CD4-positive, alpha-beta T cell (primary cell): ENCODE results near the gene TMBIM1. TPM values are rescaled to one million over a fixed set of nuclear protein-coding genes. Genes with fewer than 3 reads are reported as not detected.
"Not testable (repeated sequence)": the region's sequence is repeated elsewhere in the genome, so short reads cannot be mapped to it uniquely, and the experiment has no call there.

ENCODE experiments used
- ATAC-seq: fragments of 200-7000 bp; cut with Tn5 transposase; one replicate; pipeline ENCODE4 v1.10.0; 2022; ENCODE audit warnings: mild to moderate bottlenecking; ENCODE audit not compliant: poor library complexity
- CTCF ChIA-PET: fragments of 350-600 bp; sonication (Branson Sonifier 250); formaldehyde crosslinking; loops from one replicate; lab custom pipeline; 2021; ENCODE audit warnings: antibody characterized with exemption, inconsistent platforms; lab: Charles Lee
- POLR2A ChIA-PET: fragments of 350-600 bp; sonication (Branson Sonifier 250); formaldehyde crosslinking; loops from one replicate; lab custom pipeline; 2021; ENCODE audit warnings: antibody characterized with exemption, inconsistent platforms; lab: Charles Lee
- DNase-seq, 14 experiments: peaks; one replicate each; pipeline ENCODE4 v3.0.0-alpha.2; 2013 to 2020; ENCODE audit warnings: mixed read lengths in 2 of 14
- H3K27ac ChIP-seq, 2 donors: one replicate each; pipeline versions ENCODE4 v1.5.1 to v1.7.0; 2013; ENCODE audit warnings: low read length in 2 of 2, low read depth in 1 of 2, mild to moderate bottlenecking in 1 of 2
- H3K27me3 ChIP-seq, 2 experiments: 1 replicate in 1 of 2; 2 replicates in 1 of 2; pipeline versions ENCODE4 v1.6.1 to v1.7.0; 2013; ENCODE audit warnings: low read length in 2 of 2, control low read depth in 1 of 2, mild to moderate bottlenecking in 1 of 2, moderate library complexity in 1 of 2; ENCODE audit not compliant: insufficient read depth in 2 of 2, control insufficient read depth in 1 of 2
- H3K36me3 ChIP-seq: one replicate; pipeline ENCODE4 v1.6.1; 2013; ENCODE audit warnings: low read length, control low read depth; ENCODE audit not compliant: insufficient read depth
- H3K4me1 ChIP-seq: one replicate; pipeline ENCODE4 v1.6.1; 2013; ENCODE audit warnings: low read length, control low read depth; ENCODE audit not compliant: insufficient read depth
- H3K4me3 ChIP-seq: one replicate; pipeline ENCODE4 v1.5.1; 2013; ENCODE audit warnings: mild to moderate bottlenecking, low read length, moderate library complexity
- H3K9me3 ChIP-seq, 2 experiments: 1 replicate in 1 of 2; 2 replicates in 1 of 2; pipeline versions ENCODE4 v1.6.1 to v1.7.0; 2013; ENCODE audit warnings: low read length in 2 of 2, mild to moderate bottlenecking in 2 of 2, control low read depth in 1 of 2, moderate library complexity in 1 of 2; ENCODE audit not compliant: control insufficient read depth in 1 of 2, insufficient read depth in 1 of 2
- H3K27ac Mint-ChIP-seq: one replicate; pipeline ENCODE4 v1.8.0; 2020; ENCODE audit warnings: mixed read lengths
- H3K27me3 Mint-ChIP-seq: one replicate; pipeline ENCODE4 v1.8.0; 2021; ENCODE audit warnings: mixed read lengths
- H3K36me3 Mint-ChIP-seq: one replicate; pipeline ENCODE4 v1.8.0; 2021; ENCODE audit warnings: low read depth, mixed read lengths
- H3K4me1 Mint-ChIP-seq: one replicate; pipeline ENCODE4 v1.8.0; 2021; ENCODE audit warnings: low read depth, mixed read lengths
- H3K4me3 Mint-ChIP-seq: one replicate; pipeline ENCODE4 v1.8.0; 2020; ENCODE audit warnings: mild to moderate bottlenecking, mixed read lengths
- H3K9me3 Mint-ChIP-seq: one replicate; pipeline ENCODE4 v1.8.0; 2020; ENCODE audit warnings: mixed read lengths
- CTCF ChIP-seq: fragments of 200-600 bp; IDR thresholded peaks from one replicate; pipeline ENCODE4 v1.8.0; 2022; ENCODE audit warnings: antibody characterized with exemption, mild to moderate bottlenecking
- intact Hi-C, 2 experiments: fragments of 100-400 bp; cut with DNase I in 1 of 2; cut with micrococcal nuclease in 1 of 2; formaldehyde crosslinking; loops; one replicate each; pipeline versions ENCODE4 v1.15.1 to v1.9.0; 2023 to 2025; cut with DNase I, micrococcal nuclease
- total RNA-seq, 174 experiments: library from RNA in 2 of 174; stranded (reverse) in 2 of 174; gene quantifications; one replicate each; pipeline ENCODE4 v1.2.3 and lab custom pipeline; 2021 to 2026

The TMBIM1 gene
- total RNA-seq, 2 experiments from 2014 or later: 99.2 to 102 TPM

- Histone ChIP-seq H3K4me3 (no peak overlapping the region), H3K27me3 (no peaks in the 10 kb centered on the region), H3K27ac (no peak overlapping the region), H3K4me1 (peaks cover 31% of the 10 kb centered on the region), H3K9me3 (no peaks in the 10 kb centered on the region), H3K36me3 (no peaks in the 10 kb centered on the region)
- no peak overlapping the region for H3K4me3 Mint-ChIP-seq
- intact Hi-C loops: no loop called here
- peak overlapping the region; percentile 28 for H3K27ac Mint-ChIP-seq
- peaks cover 34% of the 10 kb centered on the region for H3K4me1 Mint-ChIP-seq
- no peaks in the 10 kb centered on the region for H3K9me3 Mint-ChIP-seq
- DNase-seq (no peak), ATAC-seq (no peak)
- ChIA-PET CTCF (no interaction called here), POLR2A (no interaction called here)
- no peak for TF ChIP-seq CTCF
- H3K36me3 Mint-ChIP-seq: peaks cover 4% of the 10 kb centered on the region
- H3K27me3 Mint-ChIP-seq: no peaks in the 10 kb centered on the region
These were observed 21.1 kb upstream of the TMBIM1 start for GRCh38 chr2:218313356-218313755.

GRCh38 chr2:218312267-218312756 lies 20.0 kb upstream of the TMBIM1 start:
- Histone ChIP-seq H3K9me3 (no peaks in the 10 kb centered on the region), H3K27me3 (no peaks in the 10 kb centered on the region), H3K4me1 (peaks cover 20% of the 10 kb centered on the region), H3K27ac (no peak overlapping the region), H3K36me3 (no peaks in the 10 kb centered on the region), H3K4me3 (no peak overlapping the region)
- Mint-ChIP-seq H3K27me3 (no peaks in the 10 kb centered on the region), H3K27ac (peak overlapping the region; percentile 73), H3K4me3 (no peak overlapping the region), H3K4me1 (peaks cover 30% of the 10 kb centered on the region), H3K36me3 (peaks cover 4% of the 10 kb centered on the region), H3K9me3 (no peaks in the 10 kb centered on the region)
- DNase-seq: no peak
- no peak for TF ChIP-seq CTCF
- ChIA-PET POLR2A (interaction anchor here (0.6 kb wide), 1 partner anchor 26 kb away, joined by 4 read pairs; no protein-coding TSS in a partner anchor), CTCF (no interaction called here)
- no peak for ATAC-seq
- intact Hi-C loops: no loop called here

- DNase-seq, ATAC-seq, CTCF ChIA-PET, H3K36me3 Mint-ChIP-seq, H3K27me3 ChIP-seq, intact Hi-C loops, H3K27ac ChIP-seq, H3K4me3 Mint-ChIP-seq, H3K4me3 ChIP-seq, H3K36me3 ChIP-seq, H3K27me3 Mint-ChIP-seq, H3K9me3 Mint-ChIP-seq, POLR2A ChIA-PET, H3K9me3 ChIP-seq: not testable (repeated sequence)
- Mint-ChIP-seq H3K27ac (peak overlapping the region; percentile 73), H3K4me1 (peaks cover 26% of the 10 kb centered on the region)
- peaks cover 14% of the 10 kb centered on the region for H3K4me1 ChIP-seq
These were observed 19.4 kb upstream of the TMBIM1 start for GRCh38 chr2:218311541-218312266.
